DMS53 (cell line): Measurements from ENCODE around the gene UQCRH.
"Not testable (repeated sequence)": the region's sequence is repeated elsewhere in the genome, so short reads cannot be mapped to it uniquely, and the experiment has no call there.

Experiments used
- DNase-seq: peaks from one replicate; lab custom pipeline; 2025; lab: John Stamatoyannopoulos, UW

The UQCRH gene

GRCh38 chr1:46300673-46301405, 2.7 kb upstream of the UQCRH start:
- no peak for DNase-seq

GRCh38 chr1:46301406-46301807, 2.1 kb upstream of the UQCRH start:
- DNase-seq, result no peak

- DNase-seq, result peak; percentile 83
Observed at GRCh38 chr1:46301808-46302640, 1.5 kb upstream of the UQCRH start.

- DNase-seq, result peak; percentile 74
Observed at GRCh38 chr1:46302641-46303037, 859 bp upstream of the UQCRH start.

DNA sequence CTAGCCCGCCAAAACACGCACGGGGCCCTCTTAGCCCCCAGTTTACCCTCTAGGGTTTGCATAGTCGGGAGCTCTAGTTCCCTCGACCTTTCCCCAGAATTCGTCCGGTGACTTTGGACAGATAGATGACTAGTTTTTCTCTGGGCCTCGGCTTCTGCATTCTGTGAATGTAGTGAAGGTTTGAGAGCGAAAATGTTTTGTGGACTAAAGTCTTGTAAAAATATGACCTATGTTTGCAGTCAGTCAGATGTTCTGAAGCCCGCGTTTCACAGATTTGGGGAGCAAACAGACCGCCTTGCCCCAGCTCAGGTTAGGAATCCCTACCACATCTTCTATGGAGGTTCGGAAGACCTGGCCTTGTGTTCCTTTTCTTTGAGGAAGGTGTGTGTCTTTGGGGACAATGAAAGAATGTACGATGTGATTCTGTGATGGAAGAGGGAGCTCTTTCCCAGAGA, 401 bp downstream of the UQCRH start:
- DNase-seq, result peak; percentile 66

DNA sequence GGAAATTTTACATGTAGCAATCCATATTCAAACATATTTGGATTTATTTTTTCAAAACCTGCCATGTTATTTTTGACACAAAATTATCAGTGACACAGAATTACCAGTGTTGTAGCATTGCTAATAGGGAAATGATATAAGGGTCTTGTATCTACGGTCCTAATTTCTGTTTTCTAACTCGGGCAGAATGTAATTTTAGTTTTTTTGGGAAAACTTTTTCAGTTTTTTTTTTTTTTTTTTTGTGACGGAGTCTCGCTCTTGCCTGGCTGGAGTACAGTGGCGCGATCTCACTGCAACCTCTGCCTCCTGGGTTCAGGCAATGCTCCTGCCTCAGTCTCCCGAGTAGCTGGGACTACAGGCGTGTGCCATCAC, 2.6 kb downstream of the UQCRH start:
- no peak for DNase-seq

GRCh38 chr1:46309401-46310159, 6.1 kb downstream of the UQCRH start:
- DNase-seq, result no peak

DNA sequence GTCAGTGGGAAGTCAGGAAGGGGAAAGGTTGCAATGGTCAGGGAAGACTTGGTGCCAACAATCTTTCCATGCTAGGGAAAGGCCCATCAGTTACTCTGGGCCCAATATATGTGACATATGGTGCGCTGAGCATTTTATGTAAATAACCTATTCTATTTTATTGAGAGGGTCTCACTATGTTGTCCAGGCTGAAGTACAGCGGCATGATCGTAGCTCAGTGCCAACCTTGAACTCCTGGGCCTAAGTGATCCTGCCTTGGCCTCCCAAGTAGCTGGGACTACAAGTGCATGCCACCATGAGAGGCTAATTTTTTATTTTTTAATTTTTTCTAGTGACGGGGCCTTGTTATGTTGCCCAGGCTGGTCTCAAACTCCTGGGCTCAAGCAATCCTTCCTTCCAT, 6.8 kb downstream of the UQCRH start:
- DNase-seq, result no peak

- DNase-seq, result no peak
Observed at GRCh38 chr1:46315669-46316403, 12.3 kb downstream of the UQCRH start.

GRCh38 chr1:46317323-46317722, 13.8 kb downstream of the UQCRH start:
- DNase-seq, result no peak

GRCh38 chr1:46319301-46319700, 15.8 kb downstream of the UQCRH start:
- DNase-seq, result not testable (repeated sequence)

DNA sequence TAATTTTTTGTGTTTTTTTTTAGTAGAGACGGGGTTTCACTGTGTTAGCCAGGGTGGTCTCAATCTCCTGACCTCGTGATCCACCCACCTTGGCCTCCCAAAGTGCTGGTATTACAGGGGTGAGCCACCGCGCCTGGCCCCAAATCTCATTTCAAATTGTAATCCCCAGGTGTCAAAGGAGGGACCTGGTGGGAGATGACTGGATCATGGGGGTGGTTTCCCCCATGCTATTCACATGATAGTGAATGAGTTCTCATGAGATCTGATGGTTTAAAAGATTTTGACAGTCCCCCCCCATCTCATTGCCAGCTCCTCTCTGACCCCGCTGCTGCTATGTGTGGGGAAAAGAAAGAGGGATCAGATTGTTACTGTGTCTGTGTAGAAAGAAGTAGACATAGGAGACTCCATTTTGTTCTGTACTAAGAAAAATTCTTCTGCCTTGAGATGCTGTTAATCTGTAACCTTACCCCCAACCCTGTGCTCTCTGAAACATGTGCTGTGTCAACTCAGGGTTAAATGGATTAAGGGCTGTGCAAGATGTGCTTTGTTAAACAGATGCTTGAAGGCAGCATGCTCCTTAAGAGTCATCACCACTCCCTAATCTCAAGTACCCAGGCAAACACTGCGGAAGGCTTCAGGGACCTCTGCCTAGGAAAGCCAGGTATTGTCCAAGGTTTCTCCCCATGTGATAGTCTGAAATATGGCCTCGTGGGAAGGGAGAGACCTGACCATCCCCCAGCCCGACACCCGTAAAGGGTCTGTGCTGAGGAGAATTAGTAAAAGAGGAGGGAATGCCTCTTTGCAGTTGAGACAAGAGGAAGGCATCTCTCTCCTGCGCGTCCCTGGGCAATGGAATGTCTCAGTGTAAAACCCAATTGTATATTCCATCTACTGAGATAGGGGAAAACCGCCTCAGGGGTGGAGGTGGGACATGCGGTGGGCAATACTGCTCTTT, 16.7 kb downstream of the UQCRH start:
- not testable (repeated sequence) for DNase-seq

GRCh38 chr1:46322191-46322590, 18.7 kb downstream of the UQCRH start:
- not testable (repeated sequence) for DNase-seq

GRCh38 chr1:46325285-46326076, 22.0 kb downstream of the UQCRH start:
- DNase-seq, result not testable (repeated sequence)

DNA sequence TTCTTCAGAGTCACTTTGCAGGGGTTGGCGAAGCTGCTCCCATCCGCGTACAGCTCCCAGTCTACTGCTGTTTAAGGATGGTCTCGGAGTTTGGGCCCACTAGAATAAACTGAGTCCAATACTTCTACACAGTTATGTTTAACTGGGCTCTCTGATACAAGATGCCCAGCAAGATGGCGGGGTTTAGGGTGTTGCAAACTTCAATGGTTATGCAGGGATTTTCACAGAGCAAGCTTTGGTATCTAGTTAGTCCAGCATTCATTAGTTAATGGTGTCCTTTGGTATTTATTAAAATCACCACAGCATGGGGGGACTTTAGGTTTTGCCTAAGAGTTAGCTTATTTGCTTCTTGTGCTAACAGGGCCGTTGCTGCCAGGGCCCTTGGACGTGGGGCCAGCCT, 24.7 kb downstream of the UQCRH start:
- DNase-seq, result not testable (repeated sequence)

- DNase-seq, result not testable (repeated sequence)
Observed at GRCh38 chr1:46329807-46330206, 26.3 kb downstream of the UQCRH start.

GRCh38 chr1:46330381-46330780, 26.9 kb downstream of the UQCRH start:
- not testable (repeated sequence) for DNase-seq

DNA sequence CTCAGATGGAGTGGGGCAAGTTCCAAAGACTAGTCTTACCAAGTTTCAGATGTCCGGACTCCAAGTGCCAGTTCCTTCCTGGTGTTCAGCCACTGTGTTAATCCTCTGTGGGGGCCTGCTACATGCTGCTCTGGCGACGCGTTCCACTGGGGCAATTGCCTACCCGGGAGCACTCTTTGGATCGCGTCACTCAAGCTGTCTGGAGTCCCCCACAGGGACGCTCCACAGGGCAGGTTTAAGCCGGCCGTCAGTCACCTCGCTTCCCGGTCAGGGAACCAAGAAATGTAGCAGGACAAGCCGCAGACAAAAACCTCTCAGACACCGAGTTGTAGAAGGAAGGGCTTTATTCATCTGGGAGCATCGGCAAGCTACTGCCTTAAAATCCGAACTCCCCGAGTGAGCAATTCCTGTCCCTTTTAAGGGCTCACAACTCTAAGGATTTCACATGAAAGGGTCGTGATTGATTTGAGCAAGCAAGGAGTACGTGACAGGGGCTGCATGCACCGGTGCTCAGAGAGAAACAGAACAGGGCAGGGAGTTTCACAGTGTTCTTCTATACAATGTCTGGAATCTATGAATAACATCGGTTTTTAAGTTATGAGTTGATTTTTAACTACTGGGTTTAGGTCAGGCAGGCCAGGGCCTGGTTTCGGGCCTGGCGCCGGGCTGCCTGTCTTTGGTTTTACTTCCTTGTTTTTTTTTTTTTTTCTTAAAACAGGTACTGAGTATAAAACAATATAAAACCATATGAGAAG, 28.5 kb downstream of the UQCRH start:
- not testable (repeated sequence) for DNase-seq
